H54 (cell line): ENCODE results near the gene SRGAP3.

Experiments used
- DNase-seq: peaks from one replicate; pipeline ENCODE4 v3.0.0; 2011; ENCODE audit warnings: low spot score, mixed read lengths; ENCODE audit not compliant: insufficient read length
- FAIRE-seq: peaks from 3 replicates; lab custom pipeline; 2011; peaks lifted over from hg19 to GRCh38; lab: Jason Lieb, UNC
- POLR2A ChIP-seq: IDR thresholded peaks from 2 replicates; pipeline ENCODE4 v1.6.1; 2011; ENCODE audit warnings: low read depth, mild to moderate bottlenecking, low read length

Gene SRGAP3

DNA sequence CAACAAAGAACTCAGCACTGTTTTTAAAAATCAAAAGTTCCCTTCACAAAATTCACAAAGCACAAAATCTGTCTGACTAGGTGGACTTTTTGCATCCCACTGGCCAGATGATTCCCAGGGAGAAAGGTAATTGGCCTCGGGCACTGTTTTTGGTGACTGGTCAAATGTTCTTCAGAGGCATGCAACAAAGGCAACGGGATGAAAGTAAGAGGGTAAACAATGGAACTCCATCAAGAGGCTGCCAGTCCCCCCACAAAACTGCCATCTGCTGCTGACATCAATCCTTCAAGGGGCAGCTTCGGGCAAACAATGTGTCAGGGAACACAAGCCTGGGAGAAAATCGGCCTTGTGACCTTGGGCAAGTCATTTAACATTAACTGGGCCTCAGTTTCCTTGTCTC is 3.3 kb downstream of the SRGAP3 start:
- FAIRE-seq: no peak
- no peak for DNase-seq

DNA sequence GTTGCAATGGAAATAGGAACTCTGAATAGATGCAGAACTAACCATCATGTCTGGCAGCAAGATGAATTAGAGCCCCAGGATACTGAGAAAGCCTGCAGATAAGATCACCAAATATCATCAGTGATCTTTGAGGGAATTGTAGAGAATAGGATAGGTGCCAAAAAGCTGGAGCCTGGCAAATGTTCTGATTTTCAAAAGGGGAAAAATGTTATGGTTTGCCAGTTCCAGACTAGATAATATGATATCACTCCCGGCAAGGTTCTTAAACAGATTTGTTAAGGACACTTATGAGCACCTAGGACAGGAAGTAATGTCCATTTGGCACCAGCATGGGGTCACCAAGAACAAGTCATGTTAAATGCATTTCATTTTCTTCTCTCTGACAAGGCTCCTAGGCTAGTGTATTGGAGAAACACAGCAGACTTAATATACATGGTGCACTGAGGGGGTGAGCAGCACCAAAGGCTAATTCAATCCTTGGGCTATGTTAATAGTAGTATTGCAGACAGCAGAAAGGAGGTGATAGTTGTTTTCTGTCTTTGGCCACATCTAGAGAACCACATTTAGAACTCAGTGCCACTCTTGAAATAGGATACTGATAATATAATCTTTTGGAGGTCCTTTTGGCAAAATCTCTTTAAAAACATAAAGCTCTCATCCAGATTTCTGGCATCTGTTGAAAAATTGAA is 4.8 kb downstream of the SRGAP3 start:
- TF ChIP-seq POLR2A: no peak
- FAIRE-seq (no peak), DNase-seq (no peak)

More for the DNA sequence above, 3.3 kb downstream of the SRGAP3 start:
- no peak for TF ChIP-seq POLR2A

DNA sequence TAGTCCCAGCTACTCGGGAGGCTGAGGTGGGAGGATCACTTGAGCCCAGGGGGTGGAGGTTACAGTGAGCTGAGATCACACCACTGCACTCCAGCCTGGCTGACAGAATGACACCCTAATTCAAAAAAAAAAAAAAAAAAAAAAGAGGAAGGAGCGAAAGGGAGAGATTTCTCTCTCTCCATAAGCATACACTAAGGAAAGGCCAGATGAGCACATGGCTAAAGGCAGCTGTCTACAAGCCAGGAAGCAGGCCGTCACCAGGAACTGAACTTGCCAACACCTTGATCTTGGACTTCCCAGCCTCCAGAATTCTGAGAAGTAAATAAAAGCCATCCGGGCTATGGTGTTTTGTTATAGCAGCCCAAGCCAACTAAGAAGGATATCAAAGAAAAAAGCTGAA is 7.5 kb downstream of the SRGAP3 start:
- FAIRE-seq: no peak
- DNase-seq: no peak
- no peak for TF ChIP-seq POLR2A

DNA sequence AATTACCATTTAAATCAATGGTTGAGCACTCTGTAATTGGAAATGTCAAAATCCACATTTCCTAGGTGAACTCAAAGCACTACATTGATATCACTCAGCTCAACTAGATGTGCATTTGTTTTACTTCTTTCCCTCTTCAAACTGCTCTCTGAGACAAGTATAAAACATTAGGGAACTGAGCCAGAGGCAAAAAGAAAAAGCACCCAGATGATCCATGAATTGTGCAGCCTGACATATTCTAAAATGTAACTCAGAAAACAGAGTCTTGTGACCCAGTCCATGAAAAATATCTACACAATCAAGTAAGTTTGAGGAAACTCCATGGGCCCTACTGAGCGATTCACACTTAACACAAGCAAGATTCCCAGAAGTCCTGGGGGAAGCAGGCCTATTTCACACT is 9.8 kb downstream of the SRGAP3 start:
- TF ChIP-seq POLR2A: no peak
- DNase-seq: no peak
- FAIRE-seq: no peak

DNA sequence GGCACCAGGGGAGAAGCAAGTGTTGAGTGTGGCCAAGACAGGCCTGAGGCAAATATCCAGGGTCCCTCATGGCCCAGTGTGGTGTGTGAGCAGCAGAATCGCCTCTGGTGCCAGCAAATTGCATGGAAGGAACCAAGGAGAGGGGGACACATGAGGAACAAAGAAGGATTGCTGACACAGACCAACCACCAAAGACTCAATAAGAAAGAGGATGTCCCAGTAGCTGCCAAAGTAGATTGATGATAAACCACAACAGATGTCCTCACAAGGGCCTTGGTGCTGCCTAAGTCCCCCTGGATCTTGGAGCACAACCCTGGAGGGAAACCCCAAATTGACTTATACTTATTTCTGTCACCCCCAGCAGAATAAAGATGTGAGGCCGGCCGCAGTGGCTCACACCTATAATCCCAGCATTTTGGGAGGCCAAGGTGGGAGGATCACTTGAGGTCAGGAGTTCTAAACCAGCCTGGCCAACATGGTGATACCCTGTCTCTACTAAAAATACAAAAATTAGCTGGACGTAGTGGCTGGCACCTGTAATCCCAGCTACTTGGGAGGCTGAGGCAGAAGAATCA is 10.6 kb downstream of the SRGAP3 start:
- FAIRE-seq (no peak), DNase-seq (no peak)
- TF ChIP-seq POLR2A: no peak

DNA sequence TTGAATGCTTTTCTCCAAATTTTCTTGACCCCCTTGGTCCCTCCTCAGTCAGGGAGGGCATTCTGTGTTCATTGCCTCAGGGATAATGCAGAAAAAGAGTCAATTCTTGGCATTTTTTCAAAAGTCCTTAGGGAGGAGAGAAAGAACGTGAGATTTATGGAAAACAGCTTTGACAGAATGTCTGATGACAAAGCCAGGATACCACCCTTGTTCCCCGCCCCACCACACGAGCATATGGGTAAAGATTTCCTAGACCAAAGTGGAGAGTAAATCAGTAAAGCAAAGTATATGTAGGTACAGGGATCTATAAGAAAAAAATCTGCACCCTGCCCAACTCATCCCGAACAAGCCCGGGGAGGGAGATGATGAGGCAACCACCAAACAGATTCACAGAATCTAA is 11.2 kb downstream of the SRGAP3 start:
- no peak for DNase-seq
- TF ChIP-seq POLR2A: no peak
- no peak for FAIRE-seq

DNA sequence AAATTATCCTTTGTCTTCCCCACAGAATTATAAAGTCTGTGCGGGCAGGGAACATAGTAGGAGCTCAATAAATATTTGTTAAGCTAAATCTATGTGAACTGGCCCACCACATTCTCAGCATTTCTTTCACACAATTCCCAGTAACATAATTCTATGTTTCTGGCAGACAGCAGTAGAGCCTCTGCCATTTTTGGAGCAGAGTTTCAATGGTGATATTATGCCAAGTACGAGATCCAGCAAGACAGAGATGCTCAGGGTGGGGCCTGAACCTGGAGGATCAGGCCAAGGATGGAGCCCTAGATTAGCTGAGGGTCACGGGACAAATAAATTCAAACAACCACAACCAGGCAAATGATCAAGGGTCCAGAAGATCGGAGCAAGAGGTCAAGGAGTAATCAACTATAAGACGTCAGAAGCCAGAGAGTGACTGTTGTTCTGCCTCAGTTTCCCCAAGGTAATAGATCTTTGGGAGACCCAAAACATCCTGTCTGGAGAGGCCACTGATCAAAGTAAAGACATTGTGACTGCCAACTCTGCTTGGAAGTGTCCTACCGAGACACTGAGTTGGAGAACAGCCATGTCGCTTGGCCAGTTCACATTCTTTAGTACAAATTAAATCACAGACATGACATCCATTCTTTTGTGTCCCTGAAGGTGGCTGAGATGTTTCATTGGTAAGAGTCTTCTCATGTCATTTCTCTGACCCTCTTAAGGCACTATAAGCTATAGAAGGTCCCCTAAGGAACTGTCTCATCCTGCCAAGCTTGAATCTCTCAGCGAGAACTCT is 15.4 kb downstream of the SRGAP3 start:
- no peak for FAIRE-seq

DNA sequence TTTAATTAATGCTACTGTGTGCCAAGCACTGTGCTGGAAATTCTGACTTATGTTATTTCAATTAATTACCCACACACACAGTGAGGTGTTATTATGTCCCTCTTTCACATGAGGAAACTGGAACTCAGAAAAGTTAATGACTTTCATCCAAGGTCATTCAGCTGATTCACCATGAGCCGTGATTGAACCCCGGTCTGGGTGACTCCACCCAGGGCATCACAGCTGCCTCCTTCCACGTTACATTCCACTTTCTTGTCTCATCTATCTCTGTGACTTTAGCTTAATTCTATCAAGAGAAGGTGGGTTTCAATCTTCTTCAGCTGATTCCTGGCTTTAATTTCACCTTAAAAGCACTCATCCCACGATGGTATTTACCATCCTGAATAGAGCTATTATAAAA is 16.3 kb downstream of the SRGAP3 start:
- no peak for FAIRE-seq
- TF ChIP-seq POLR2A: no peak

More for the DNA sequence above, 15.4 kb downstream of the SRGAP3 start:
- TF ChIP-seq POLR2A: no peak
- DNase-seq: no peak

DNA sequence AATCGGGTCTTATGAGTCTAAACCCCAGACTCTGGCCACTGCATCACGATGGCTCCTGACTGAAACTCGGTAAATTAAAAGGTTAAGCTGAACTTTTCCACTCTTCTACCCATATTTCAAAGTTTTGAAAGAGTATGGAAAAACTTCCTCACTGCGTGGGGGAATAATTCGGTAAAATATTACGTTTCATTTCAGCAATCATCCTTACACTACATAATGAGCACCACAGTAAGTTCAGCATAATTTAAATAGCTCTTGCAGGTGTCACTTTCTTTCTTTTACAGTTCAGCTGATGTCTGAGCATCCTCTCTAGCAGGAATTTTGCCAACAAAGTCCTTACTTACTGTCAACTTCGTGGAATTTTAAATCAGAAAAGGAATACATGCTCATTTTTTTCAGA is 17.5 kb downstream of the SRGAP3 start:
- FAIRE-seq (no peak), DNase-seq (no peak)
- no peak for TF ChIP-seq POLR2A

More for the DNA sequence above, 16.3 kb downstream of the SRGAP3 start:
- no peak for DNase-seq

DNA sequence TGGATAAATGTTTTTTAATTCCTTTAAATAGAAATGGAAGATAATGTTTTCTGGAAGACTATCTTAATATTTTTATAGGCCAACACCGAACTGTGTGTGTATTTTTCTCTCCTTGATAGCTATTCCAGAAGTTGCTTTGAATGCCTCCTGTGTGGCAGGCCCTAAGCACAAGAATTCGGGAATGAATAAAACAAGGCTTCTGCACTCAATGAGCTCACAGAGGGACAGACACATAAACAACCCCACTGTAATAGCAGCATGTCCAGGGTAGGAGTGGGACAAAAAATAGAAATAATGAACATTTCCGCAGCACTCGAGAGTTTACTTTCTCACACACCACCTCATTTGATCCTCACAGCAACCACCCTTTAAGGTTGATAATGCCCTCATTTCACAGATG is 18.0 kb downstream of the SRGAP3 start:
- FAIRE-seq (no peak), DNase-seq (no peak)
- TF ChIP-seq POLR2A: no peak

DNA sequence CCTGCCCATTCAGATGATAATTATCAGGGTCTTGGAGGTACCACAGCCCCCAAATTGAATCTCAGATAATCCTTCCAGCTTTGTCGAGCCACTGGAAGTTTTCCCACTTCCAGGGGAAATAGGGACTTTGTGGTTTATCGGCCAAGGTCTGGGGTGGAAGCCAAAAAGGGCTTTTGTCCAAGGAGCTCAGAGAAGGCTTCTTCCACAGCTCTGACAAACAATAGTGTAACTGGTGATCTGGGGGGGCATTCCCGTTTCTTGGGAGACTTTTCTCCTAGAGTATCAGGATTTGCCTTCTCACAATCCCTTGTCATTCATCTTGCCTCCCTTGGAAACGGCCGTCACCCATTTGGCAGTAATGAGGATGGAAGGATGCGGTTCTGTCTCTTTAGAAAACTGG is 18.4 kb downstream of the SRGAP3 start:
- no peak for DNase-seq
- no peak for FAIRE-seq
- TF ChIP-seq POLR2A: no peak

DNA sequence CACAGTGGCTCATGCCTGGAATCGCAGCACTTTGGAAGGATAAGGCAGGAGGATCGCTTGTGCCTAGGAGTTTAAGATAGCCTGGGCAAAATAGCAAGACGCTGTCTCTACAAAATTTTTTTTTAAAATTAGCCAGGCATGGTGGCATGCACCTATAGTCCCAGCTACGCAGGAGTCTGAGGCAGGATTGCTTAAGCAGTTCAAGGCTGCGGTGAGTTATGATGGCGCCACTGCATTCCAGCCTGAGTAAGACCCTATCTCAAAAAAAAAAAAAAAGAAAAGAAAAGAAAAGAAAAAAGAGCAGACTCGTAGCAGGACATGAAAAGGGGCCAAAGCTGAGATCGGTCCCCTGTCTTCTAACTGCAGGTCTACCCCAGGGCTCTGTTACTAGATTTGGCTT is 18.9 kb downstream of the SRGAP3 start:
- no peak for TF ChIP-seq POLR2A
- FAIRE-seq (no peak), DNase-seq (no peak)

DNA sequence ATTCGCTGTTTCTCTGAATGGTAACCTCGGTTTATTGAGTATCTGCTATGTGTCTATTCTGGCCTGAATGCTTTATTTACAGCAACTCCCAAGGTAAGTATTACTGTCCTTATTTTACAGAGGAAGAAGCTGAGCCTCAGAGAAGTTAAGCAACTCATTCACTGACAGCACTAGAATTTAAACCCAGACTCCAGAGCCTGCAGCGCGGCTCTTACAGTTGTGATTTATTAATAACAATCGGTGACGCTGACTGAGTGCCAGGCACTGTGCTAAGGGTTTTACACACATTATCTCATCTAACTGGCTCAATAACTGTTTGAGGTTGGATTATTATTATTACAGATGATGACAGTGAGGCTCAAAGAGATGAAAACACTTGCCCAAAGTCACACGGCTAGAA is 19.6 kb downstream of the SRGAP3 start:
- TF ChIP-seq POLR2A: no peak
- FAIRE-seq: no peak
- DNase-seq: no peak

DNA sequence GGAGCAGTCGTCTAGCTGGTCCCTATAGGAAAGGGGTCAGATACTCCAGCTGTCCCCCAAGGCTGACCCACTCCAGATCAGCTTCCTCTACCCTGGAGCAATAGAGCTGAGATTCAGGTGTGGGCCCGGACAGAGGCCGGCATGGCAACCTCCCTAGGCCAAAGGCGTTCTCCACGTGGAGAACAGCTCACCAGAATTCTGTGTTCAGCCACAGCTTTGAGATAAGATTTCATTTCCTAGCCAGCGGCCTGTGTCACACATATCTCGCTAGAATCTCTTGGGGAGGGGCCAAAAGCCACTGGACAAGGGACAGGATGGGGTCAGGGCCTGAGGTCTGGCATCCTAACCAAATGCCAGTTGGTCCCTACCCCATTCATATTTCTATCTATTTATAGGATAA is 20.1 kb downstream of the SRGAP3 start:
- no peak for TF ChIP-seq POLR2A
- FAIRE-seq: no peak
- DNase-seq: no peak
